ENCODE results near the gene C1QTNF4.

C1QTNF4 gene

DNA sequence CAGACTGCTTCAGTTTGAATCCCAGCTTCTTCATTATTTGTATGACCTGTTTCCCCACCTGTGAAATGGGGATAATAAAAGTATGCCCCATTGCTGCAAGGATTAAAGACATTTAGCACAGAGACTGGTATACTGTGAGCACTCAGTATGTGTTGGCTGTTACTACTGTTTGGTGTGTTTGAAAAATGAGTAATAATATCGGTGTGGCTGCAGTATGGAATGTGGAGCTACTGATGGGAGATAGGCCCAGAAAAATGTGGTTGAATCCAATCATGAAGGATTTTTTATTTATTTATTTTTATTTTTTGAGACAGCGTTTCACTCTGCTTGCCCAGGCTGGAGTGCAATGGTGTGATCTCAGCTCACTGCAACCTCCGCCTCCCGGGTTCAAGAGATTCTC is 9.1 kb upstream of the C1QTNF4 start:
- DNase-seq (ENCODE audit: low read depth in 1 of 2, low spot score in 1 of 2): no peak
- Histone ChIP-seq H3K27me3 (ENCODE audit: insufficient read depth, poor library complexity, severe bottlenecking) (no peaks in the 10 kb centered on the region), H3K4me3 (replicated peaks; ENCODE audit: insufficient read depth, low read length) (no peak overlapping the region), H3K27ac (replicated peaks) (no peak overlapping the region)
- TF ChIP-seq REST (IDR thresholded peaks at IDR 0.05; ENCODE audit: insufficient replicate concordance, low read depth): no peak
- no peak for TF ChIP-seq GABPA (IDR thresholded peaks at IDR 0.05; ENCODE audit: low read depth)

- TF ChIP-seq GABPA (IDR thresholded peaks at IDR 0.05; ENCODE audit: low read depth) (no peak), SPI1 (IDR thresholded peaks at IDR 0.05; ENCODE audit: borderline replicate concordance, low read depth) (no peak), REST (IDR thresholded peaks at IDR 0.05; ENCODE audit: insufficient replicate concordance, low read depth) (no peak), POLR2AphosphoS5 (IDR thresholded peaks at IDR 0.05; ENCODE audit: low read depth) (no peak)
- TF ChIP-seq, protein P1, sequence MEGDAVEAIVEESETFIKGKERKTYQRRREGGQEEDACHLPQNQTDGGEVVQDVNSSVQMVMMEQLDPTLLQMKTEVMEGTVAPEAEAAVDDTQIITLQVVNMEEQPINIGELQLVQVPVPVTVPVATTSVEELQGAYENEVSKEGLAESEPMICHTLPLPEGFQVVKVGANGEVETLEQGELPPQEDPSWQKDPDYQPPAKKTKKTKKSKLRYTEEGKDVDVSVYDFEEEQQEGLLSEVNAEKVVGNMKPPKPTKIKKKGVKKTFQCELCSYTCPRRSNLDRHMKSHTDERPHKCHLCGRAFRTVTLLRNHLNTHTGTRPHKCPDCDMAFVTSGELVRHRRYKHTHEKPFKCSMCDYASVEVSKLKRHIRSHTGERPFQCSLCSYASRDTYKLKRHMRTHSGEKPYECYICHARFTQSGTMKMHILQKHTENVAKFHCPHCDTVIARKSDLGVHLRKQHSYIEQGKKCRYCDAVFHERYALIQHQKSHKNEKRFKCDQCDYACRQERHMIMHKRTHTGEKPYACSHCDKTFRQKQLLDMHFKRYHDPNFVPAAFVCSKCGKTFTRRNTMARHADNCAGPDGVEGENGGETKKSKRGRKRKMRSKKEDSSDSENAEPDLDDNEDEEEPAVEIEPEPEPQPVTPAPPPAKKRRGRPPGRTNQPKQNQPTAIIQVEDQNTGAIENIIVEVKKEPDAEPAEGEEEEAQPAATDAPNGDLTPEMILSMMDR (IDR thresholded peaks at IDR 0.05; ENCODE audit: insufficient read depth, low read length): no peak
- no peak for DNase-seq (ENCODE audit: low read depth in 1 of 2, low spot score in 1 of 2)
- Histone ChIP-seq H3K4me3 (replicated peaks; ENCODE audit: insufficient read depth, low read length) (no peak overlapping the region), H3K27ac (replicated peaks) (no peak overlapping the region), H3K27me3 (ENCODE audit: insufficient read depth, poor library complexity, severe bottlenecking) (no peaks in the 10 kb centered on the region)
These were observed 5.7 kb upstream of the C1QTNF4 start for GRCh38 chr11:47599902-47600301.

- no peak for DNase-seq (ENCODE audit: low read depth in 1 of 2, low spot score in 1 of 2)
- H3K4me3 ChIP-seq (replicated peaks; ENCODE audit: insufficient read depth, low read length): no peak overlapping the region
- H3K27ac ChIP-seq (replicated peaks): no peak overlapping the region
- TF ChIP-seq SPI1 (IDR thresholded peaks at IDR 0.05; ENCODE audit: borderline replicate concordance, low read depth) (no peak), POLR2AphosphoS5 (IDR thresholded peaks at IDR 0.05; ENCODE audit: low read depth) (no peak), GABPA (IDR thresholded peaks at IDR 0.05; ENCODE audit: low read depth) (no peak), REST (IDR thresholded peaks at IDR 0.05; ENCODE audit: insufficient replicate concordance, low read depth) (no peak)
- TF ChIP-seq, protein P1 (IDR thresholded peaks at IDR 0.05; ENCODE audit: insufficient read depth, low read length): no peak
- peaks cover 17% of the 10 kb centered on the region for H3K27me3 ChIP-seq (ENCODE audit: insufficient read depth, poor library complexity, severe bottlenecking)
These were observed 1.8 kb upstream of the C1QTNF4 start for GRCh38 chr11:47595967-47596366.

DNA sequence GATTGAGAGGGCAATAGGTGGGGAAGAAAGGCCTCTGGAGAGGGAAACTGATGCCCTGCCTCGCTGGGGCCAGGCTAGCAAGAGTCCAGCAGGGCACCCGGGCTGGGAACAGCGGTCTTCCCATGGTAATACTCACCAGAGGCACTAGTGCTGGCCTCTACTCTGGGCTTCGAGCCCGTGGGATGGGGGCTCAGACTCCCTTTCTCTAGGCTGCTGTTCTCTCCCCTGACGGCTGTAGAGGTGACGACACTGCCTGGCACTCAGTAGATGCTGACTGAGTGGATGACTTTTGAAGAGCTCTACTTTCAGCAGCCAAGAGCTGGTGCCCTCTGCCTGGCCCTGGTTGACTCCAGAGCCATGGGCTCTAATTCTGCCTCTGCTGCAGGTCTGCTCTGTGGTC is 818 bp upstream of the C1QTNF4 start:
- no peak for DNase-seq (ENCODE audit: low read depth in 1 of 2, low spot score in 1 of 2)
- H3K27me3 ChIP-seq (ENCODE audit: insufficient read depth, poor library complexity, severe bottlenecking): peaks cover 17% of the 10 kb centered on the region
- no peak overlapping the region for H3K4me3 ChIP-seq (replicated peaks; ENCODE audit: insufficient read depth, low read length)
- H3K27ac ChIP-seq (replicated peaks): no peak overlapping the region
- TF ChIP-seq REST (IDR thresholded peaks at IDR 0.05; ENCODE audit: insufficient replicate concordance, low read depth): no peak
- no peak for TF ChIP-seq POLR2AphosphoS5 (IDR thresholded peaks at IDR 0.05; ENCODE audit: low read depth)
- TF ChIP-seq SPI1 (IDR thresholded peaks at IDR 0.05; ENCODE audit: borderline replicate concordance, low read depth): no peak
- TF ChIP-seq, protein P1 (IDR thresholded peaks at IDR 0.05; ENCODE audit: insufficient read depth, low read length): no peak
- no peak for TF ChIP-seq GABPA (IDR thresholded peaks at IDR 0.05; ENCODE audit: low read depth)
